ENCODE results near the gene MXI1. TPM values are rescaled to one million over a fixed set of nuclear protein-coding genes. Genes with fewer than 3 reads are reported as not detected.

The MXI1 gene
- total RNA-seq, 1 donor from 2014 or later = 23.5 TPM

- Histone ChIP-seq H3K27me3 (no peaks in the 10 kb centered on the region), H3K4me3 (no peak overlapping the region), H3K36me3 (peaks cover 7% of the 10 kb centered on the region), H3F3A (ENCODE audit: low read depth) (no peaks in the 10 kb centered on the region), H3K4me2 (no peak overlapping the region), H3K9ac (no peak overlapping the region), H3K27ac (no peak overlapping the region), H3K9me3 (ENCODE audit: low read depth) (peaks cover 10% of the 10 kb centered on the region), H2AFZ (replicated peaks) (no peak overlapping the region), H4K20me1 (ENCODE audit: low read depth) (no peaks in the 10 kb centered on the region), H3K4me1 (no peaks in the 10 kb centered on the region), H3K79me2 (ENCODE audit: low read depth) (no peaks in the 10 kb centered on the region)
- no peak for DNase-seq (ENCODE audit: low spot score)
- H3K9me3 Mint-ChIP-seq = peaks cover 7% of the 10 kb centered on the region
- no peak overlapping the region for H3K27ac Mint-ChIP-seq
- no peak overlapping the region for H3K4me3 Mint-ChIP-seq
- H3K36me3 Mint-ChIP-seq = peaks cover 21% of the 10 kb centered on the region
- TF ChIP-seq EZH2phosphoT487 (IDR thresholded peaks at IDR 0.05) = no peak
- TF ChIP-seq CTCF (IDR thresholded peaks at IDR 0.05) = no peak
- TF ChIP-seq EZH2 (IDR thresholded peaks at IDR 0.05) = no peak
- H3K4me1 Mint-ChIP-seq = no peaks in the 10 kb centered on the region
- H3K27me3 Mint-ChIP-seq (ENCODE audit: insufficient read depth, low read depth) = no peaks in the 10 kb centered on the region
These were observed 47.1 kb downstream of the MXI1 start for GRCh38 chr10:110254467-110254866.

GRCh38 chr10:110258542-110258941, 51.1 kb downstream of the MXI1 start:
- H3K4me1 Mint-ChIP-seq = no peaks in the 10 kb centered on the region

GRCh38 chr10:110259317-110259716, 51.9 kb downstream of the MXI1 start:
- H3K9me3 ChIP-seq (ENCODE audit: low read depth) = peaks cover 10% of the 10 kb centered on the region
- Mint-ChIP-seq H3K4me3 (no peak overlapping the region), H3K4me1 (no peaks in the 10 kb centered on the region), H3K27me3 (ENCODE audit: insufficient read depth, low read depth) (no peaks in the 10 kb centered on the region), H3K9me3 (peaks cover 7% of the 10 kb centered on the region), H3K36me3 (peaks cover 19% of the 10 kb centered on the region), H3K27ac (no peak overlapping the region)
- H2AFZ ChIP-seq (replicated peaks) = no peak overlapping the region
- no peak for TF ChIP-seq EZH2 (IDR thresholded peaks at IDR 0.05)
- TF ChIP-seq CTCF (IDR thresholded peaks at IDR 0.05) = no peak
- no peak for TF ChIP-seq EZH2phosphoT487 (IDR thresholded peaks at IDR 0.05)
- peaks cover 7% of the 10 kb centered on the region for H3K36me3 ChIP-seq
- H3K27me3 ChIP-seq = no peaks in the 10 kb centered on the region
- H3K27ac ChIP-seq = no peak overlapping the region
- H4K20me1 ChIP-seq (ENCODE audit: low read depth) = no peaks in the 10 kb centered on the region
- no peaks in the 10 kb centered on the region for H3K4me1 ChIP-seq
- H3K9ac ChIP-seq = no peak overlapping the region
- DNase-seq (ENCODE audit: low spot score) = no peak
- H3F3A ChIP-seq (ENCODE audit: low read depth) = no peaks in the 10 kb centered on the region
- no peak overlapping the region for H3K4me2 ChIP-seq
- no peak overlapping the region for H3K4me3 ChIP-seq
- no peaks in the 10 kb centered on the region for H3K79me2 ChIP-seq (ENCODE audit: low read depth)

More at GRCh38 chr10:110258542-110258941, 51.1 kb downstream of the MXI1 start:
- Histone ChIP-seq H3F3A (ENCODE audit: low read depth) (no peaks in the 10 kb centered on the region), H3K79me2 (ENCODE audit: low read depth) (no peaks in the 10 kb centered on the region), H3K27me3 (no peaks in the 10 kb centered on the region), H2AFZ (replicated peaks) (no peak overlapping the region), H3K4me2 (no peak overlapping the region), H3K4me3 (no peak overlapping the region), H3K27ac (no peak overlapping the region), H3K9me3 (ENCODE audit: low read depth) (peaks cover 10% of the 10 kb centered on the region), H3K9ac (no peak overlapping the region), H3K36me3 (peaks cover 7% of the 10 kb centered on the region), H3K4me1 (no peaks in the 10 kb centered on the region), H4K20me1 (ENCODE audit: low read depth) (no peaks in the 10 kb centered on the region)
- TF ChIP-seq EZH2 (IDR thresholded peaks at IDR 0.05) = no peak
- TF ChIP-seq EZH2phosphoT487 (IDR thresholded peaks at IDR 0.05) = no peak
- no peak for TF ChIP-seq CTCF (IDR thresholded peaks at IDR 0.05)
- Mint-ChIP-seq H3K27ac (no peak overlapping the region), H3K9me3 (peaks cover 7% of the 10 kb centered on the region), H3K36me3 (peaks cover 21% of the 10 kb centered on the region), H3K4me3 (no peak overlapping the region), H3K27me3 (ENCODE audit: insufficient read depth, low read depth) (no peaks in the 10 kb centered on the region)
- DNase-seq (ENCODE audit: low spot score) = no peak
